ENCODE results near the gene RLF.

DNA sequence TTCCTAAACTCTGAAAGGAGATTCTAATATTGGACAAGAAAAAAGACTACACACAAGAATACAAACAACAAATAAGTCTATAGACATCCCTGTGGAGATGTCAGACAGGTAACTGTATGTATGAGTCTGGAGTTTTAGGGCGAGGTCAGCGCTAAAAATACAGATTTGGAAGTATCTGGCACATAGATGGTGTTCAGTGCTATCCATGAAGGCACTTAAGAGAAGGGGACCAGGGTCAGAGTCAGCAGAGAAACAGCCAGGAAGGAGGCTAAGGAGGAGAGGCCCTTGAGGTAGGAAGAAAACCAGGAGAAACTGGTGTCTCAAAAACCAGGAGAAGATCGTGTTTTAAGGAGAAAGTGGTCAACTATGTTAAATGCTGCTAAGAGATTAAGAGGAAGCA is 114.9 kb downstream of the RLF start:
- TF ChIP-seq, protein P1, sequence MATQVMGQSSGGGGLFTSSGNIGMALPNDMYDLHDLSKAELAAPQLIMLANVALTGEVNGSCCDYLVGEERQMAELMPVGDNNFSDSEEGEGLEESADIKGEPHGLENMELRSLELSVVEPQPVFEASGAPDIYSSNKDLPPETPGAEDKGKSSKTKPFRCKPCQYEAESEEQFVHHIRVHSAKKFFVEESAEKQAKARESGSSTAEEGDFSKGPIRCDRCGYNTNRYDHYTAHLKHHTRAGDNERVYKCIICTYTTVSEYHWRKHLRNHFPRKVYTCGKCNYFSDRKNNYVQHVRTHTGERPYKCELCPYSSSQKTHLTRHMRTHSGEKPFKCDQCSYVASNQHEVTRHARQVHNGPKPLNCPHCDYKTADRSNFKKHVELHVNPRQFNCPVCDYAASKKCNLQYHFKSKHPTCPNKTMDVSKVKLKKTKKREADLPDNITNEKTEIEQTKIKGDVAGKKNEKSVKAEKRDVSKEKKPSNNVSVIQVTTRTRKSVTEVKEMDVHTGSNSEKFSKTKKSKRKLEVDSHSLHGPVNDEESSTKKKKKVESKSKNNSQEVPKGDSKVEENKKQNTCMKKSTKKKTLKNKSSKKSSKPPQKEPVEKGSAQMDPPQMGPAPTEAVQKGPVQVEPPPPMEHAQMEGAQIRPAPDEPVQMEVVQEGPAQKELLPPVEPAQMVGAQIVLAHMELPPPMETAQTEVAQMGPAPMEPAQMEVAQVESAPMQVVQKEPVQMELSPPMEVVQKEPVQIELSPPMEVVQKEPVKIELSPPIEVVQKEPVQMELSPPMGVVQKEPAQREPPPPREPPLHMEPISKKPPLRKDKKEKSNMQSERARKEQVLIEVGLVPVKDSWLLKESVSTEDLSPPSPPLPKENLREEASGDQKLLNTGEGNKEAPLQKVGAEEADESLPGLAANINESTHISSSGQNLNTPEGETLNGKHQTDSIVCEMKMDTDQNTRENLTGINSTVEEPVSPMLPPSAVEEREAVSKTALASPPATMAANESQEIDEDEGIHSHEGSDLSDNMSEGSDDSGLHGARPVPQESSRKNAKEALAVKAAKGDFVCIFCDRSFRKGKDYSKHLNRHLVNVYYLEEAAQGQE (IDR thresholded peaks at IDR 0.05; ENCODE audit: insufficient read depth in 1 of 2, low read depth in 2 of 2, low read length in 1 of 2), result no peak
- no peak for TF ChIP-seq SIN3A (IDR thresholded peaks at IDR 0.05; ENCODE audit: borderline replicate concordance, insufficient read depth, low read depth, low read length)
